Measurements from ENCODE around the gene P2RX3. TPM values are rescaled to one million over a fixed set of nuclear protein-coding genes. Genes with fewer than 3 reads are reported as not detected.

The P2RX3 gene
- total and polyA plus RNA-seq, 2 of the 8 experiments (the other 6 are each of a cell fraction or from before 2014, with no cell fraction given) = 0.45 to 0.47 TPM

DNA sequence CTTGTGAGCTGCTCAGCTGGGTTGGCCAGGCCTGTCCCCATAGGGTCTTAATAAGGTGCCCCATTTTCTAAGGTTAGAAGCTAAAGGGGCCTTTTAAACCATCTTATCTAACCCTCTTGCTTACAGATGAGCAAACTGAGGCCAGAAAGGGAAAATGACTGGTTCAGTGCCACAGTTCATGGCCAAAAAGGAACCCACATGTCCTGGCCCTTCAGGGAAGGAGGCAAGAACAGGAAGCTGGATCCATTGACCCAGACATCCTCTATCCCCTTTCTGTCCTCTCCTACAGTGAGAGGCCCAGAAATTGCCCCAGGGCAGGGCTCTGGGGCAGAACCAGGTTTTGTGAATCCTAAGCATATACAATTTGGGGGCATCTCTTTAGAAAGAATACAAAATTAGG, 32.8 kb downstream of the P2RX3 start (continued):
- no peak for TF ChIP-seq ASH2L (IDR thresholded peaks at IDR 0.05; ENCODE audit: low read length)
- no peak for TF ChIP-seq CREB1 (IDR thresholded peaks at IDR 0.05)
- TF ChIP-seq TAF1 (IDR thresholded peaks at IDR 0.05; ENCODE audit: low read depth, low read length) = no peak
- no peak for TF ChIP-seq PHF8 (conservative IDR thresholded peaks at IDR 0.05; ENCODE audit: low read depth, low read length)

Data from H1 (cell line).